Measurements from ENCODE around the gene FHIT.
"Not testable (repeated sequence)": the region's sequence is repeated elsewhere in the genome, so short reads cannot be mapped to it uniquely, and the experiment has no call there.

- TF ChIP-seq CTCF (IDR thresholded peaks at IDR 0.05; ENCODE audit: low read depth, low read length, poor library complexity, severe bottlenecking); EZH2phosphoT487 (IDR thresholded peaks at IDR 0.05; ENCODE audit: borderline replicate concordance, low read length): not testable (repeated sequence)
Measured at GRCh38 chr3:61066222-61066621, 185.0 kb downstream of the FHIT start.
